GM21786 (cell line): ENCODE results near the gene NUP155.
"Not testable (repeated sequence)": the region's sequence is repeated elsewhere in the genome, so short reads cannot be mapped to it uniquely, and the experiment has no call there.

ENCODE experiments used
- ATAC-seq: cut with Tn5 transposase; IDR thresholded peaks from one replicate; pipeline ENCODE4 v1.9.1; 2021; ENCODE audit not compliant: unreplicated experiment

The NUP155 gene

GRCh38 chr5:37370864-37371726, at the start of gene NUP155:
TSS of gene NUP155 (minus strand) at chr5:37371106. CDS start at chr5:37370977, 129 bp downstream.
- peak; percentile 95 for ATAC-seq

GRCh38 chr5:37417347-37417746, 46.4 kb upstream of the NUP155 start:
- ATAC-seq, result no peak

GRCh38 chr5:37415456-37415855, 44.5 kb upstream of the NUP155 start:
- ATAC-seq, result not testable (repeated sequence)

GRCh38 chr5:37412515-37412914, 41.6 kb upstream of the NUP155 start:
- ATAC-seq, result no peak

- no peak for ATAC-seq
These were observed 29.6 kb upstream of the NUP155 start for GRCh38 chr5:37400501-37400900.

GRCh38 chr5:37396352-37396751, 25.4 kb upstream of the NUP155 start:
- ATAC-seq, result no peak

GRCh38 chr5:37391591-37391990, 20.7 kb upstream of the NUP155 start:
- ATAC-seq, result no peak

- peak; percentile 99 for ATAC-seq
These were observed 8.3 kb upstream of the NUP155 start, which contains the start of gene WDR70 for GRCh38 chr5:37379100-37379628. TSS of gene WDR70 (plus strand) at chr5:37379318. CDS start at chr5:37379368, 50 bp downstream.

- ATAC-seq, result not testable (repeated sequence)
These were observed 7.2 kb upstream of the NUP155 start for GRCh38 chr5:37378066-37378465.

GRCh38 chr5:37375091-37375490, 4.2 kb upstream of the NUP155 start:
- ATAC-seq, result no peak

GRCh38 chr5:37370550-37370863, 399 bp downstream of the NUP155 start:
- no peak for ATAC-seq

- ATAC-seq, result no peak
These were observed 15.7 kb downstream of the NUP155 start for GRCh38 chr5:37355161-37355560.

GRCh38 chr5:37342741-37343140, 28.2 kb downstream of the NUP155 start:
- not testable (repeated sequence) for ATAC-seq

- ATAC-seq, result not testable (repeated sequence)
These were observed 36.2 kb downstream of the NUP155 start for GRCh38 chr5:37334754-37335153.

- no peak for ATAC-seq
These were observed 44.4 kb downstream of the NUP155 start for GRCh38 chr5:37326536-37326935.

- no peak for ATAC-seq
These were observed 47.3 kb downstream of the NUP155 start for GRCh38 chr5:37323607-37324006.

- ATAC-seq, result no peak
These were observed 51.7 kb downstream of the NUP155 start for GRCh38 chr5:37319037-37319782.

- ATAC-seq, result no peak
These were observed 54.9 kb downstream of the NUP155 start for GRCh38 chr5:37316027-37316426.

- no peak for ATAC-seq
These were observed 60.5 kb downstream of the NUP155 start for GRCh38 chr5:37310360-37310759.

- no peak for ATAC-seq
These were observed 62.1 kb downstream of the NUP155 start for GRCh38 chr5:37308793-37309192.

GRCh38 chr5:37304888-37305287, 66.0 kb downstream of the NUP155 start:
- no peak for ATAC-seq

GRCh38 chr5:37296313-37296712, 74.6 kb downstream of the NUP155 start:
- ATAC-seq, result not testable (repeated sequence)
